Activated CD4-positive, CD25-positive, alpha-beta regulatory T cell treated with anti-CD3 and anti-CD28 coated beads, Interleukin-2, amount 50 U/mL, for 24 hours (primary cell): ENCODE results near the gene TNNI2.

Source experiments
- ATAC-seq, 2 donors: fragments of 150-1000 bp; cut with Tn5 transposase; one replicate each; pipeline ENCODE4 v1.10.0; 2021; ENCODE audit warnings: mild to moderate bottlenecking in 1 of 2, moderate library complexity in 1 of 2

The TNNI2 gene

DNA sequence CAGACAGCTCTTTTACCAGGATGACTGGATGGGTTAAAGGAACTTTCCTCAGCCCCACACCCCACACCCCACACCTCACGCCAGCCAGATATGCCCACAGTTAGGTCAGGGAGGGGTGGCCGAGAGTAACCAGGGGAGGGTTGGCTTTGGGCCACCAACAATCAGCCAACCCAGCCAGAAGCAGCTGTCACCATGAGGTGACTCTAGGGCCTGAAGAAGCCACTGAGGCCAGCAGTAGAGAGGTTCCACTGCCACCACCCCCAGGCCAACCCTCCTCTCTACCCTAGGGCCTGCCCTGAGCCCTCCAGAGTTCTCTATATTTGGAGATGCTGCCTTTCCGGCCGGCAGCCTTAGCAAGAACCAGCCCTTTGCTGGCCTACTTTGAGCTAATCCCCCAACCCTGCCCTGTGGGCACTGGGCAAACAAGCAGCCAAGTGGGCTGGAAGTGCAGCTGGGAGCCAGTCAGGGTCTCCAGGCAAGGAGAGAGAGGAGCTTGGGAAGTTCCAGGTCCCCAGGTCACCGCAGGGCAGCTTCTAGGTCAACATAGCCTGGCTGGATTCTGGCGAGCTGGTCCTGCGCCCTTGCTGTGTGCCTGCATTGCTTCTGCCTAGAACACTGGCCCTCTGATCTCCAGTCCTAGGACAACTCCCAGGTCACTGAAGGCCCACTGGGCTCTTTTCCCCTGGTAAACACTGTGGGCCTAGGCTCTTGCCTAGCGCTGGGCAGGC is 16.0 kb upstream of the TNNI2 start:
- ATAC-seq = no peak

DNA sequence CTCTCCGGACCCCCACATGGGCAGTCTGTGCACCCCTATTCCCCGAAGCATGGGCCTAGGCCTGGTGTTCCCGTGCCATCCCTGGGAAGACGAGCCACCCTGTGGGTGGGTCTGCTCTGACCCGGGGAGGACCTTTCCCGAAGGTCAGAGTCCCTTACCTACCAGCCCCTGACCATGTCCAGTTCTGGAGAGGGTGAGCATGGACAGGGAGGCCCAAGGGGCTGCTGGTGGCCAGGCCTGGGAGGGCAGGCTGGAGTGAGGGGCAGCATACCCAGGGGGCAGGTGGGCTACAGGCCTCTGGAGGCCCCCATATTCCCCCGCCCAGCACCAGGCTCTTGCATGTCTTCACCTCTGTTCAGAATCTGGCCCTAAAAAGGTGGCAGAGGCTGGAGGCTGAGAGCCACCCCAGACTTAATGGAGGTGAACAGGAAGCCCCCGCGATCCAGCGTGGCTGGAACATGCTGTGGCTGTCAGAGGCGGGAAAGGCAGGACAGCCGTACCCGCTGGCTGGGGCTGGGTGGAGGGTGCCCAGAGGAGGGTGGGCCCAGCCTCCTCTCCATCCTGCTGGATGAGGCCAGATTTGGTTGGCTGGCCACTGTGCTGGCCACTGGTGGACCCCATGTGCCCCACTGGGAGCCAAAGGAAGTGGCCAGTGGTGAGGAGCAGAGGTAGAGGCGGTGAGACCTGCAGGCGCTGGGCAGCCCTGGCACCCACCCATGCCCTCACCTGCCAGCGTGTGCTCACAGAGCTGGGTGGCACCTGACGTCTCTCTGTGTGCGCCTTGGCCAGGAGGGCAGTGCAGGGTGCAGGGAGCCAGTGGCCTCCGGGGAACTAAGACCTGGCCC is 15.2 kb upstream of the TNNI2 start:
- no peak for ATAC-seq

DNA sequence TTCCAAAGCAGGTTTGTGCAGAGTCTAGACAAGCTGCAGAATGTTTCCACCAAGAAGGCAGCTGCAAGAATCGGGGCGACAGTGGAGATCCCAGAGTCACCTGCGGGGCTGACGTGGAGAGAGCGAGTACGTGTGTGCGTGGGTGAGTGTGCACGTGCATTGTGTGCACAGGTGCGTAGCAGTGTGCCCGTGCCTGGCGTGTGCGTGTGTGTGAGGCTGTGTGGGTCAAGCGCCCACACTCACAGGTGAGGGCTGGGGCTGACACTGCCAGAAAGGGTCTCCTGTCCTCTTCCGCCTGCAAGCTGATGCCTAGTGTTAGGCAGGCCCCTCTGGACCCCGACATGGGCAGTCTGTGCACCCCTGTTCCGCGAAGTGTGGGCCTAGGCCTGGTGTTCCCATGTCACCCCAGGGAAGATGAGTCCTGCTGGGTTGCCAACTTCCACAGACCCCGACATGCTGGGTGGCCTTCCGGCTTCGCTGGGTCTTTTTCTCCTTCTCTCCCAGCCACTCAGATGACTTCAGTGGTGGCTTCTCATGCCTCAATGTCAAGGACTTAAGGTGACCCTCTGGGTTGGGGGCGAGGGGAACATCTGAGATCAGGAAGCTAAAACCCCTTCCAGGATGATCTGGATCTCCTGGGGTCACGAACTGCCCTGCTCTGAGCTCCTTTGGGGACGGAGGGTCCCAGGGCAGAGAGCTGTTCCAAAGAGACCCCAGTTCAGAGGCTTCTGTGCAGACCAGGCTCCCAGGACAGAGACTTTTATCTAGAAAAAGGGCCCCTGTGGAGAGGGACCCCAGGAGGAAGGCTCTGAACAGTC is 14.4 kb upstream of the TNNI2 start:
- ATAC-seq = no peak

DNA sequence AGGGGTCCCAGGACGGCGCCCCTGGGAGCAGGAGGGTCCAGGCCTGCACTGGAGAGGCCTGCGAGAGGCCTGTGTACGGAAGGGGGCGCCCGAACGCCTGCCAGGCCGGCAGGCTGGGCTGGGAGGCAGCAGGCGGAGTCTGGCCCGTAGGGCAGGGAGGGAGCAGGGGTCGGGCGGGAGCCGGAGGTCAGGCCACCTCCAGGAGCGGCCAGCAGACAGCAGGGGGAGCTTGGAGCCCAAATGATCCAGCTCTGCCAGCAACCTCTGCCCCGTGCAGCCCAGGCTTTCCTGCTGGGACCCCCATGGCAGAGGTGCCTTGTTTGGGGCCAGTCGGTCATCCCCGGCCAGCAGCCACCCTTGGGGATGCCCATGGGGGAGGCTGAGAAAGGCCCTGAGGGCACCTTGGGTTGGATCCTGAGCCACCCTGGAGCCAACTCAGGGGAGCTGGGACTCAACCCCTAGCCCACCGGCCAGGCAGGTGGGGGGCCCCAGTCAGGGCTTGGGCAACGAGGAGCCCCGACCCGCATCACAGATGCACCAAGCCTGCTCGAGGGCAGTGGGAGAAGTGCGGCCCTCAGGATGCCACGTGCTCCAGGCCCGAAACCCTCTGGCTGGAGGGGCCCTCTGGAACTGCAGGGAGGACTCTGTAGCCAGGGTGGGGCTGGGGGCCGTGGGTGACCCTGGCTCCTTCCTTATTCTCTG is 13.6 kb upstream of the TNNI2 start:
- no peak for ATAC-seq

DNA sequence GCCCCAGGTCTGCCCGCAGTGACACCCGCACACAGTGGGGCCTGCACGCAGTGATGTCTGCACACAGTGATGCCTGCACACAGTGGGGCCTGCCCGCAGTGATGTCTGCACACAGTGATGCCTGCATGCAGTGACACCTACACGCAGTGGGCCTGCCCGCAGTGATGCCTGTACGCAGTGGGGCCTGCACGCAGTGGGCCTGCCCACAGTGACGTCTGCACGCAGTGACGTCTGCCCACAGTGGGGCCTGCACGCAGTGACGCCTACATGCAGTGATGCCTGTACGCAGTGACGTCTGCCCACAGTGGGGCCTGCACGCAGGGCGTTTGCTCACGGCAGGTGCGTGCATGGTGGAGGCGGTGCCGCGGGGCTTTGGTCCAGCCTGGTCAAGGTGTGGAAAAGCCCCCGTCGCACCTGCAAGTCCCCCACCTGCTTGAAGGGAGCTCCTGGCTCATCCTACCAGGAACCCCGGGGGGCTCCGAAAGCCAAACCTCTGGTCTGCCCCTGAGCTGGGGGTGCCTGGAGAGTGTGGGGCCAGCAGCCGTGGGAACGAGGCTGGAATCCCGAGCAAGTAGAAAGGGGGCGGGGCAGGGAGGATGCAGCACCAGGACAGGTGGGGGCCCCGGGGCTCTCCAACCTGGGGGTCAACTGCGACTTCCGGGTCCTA is 12.9 kb upstream of the TNNI2 start:
- no peak for ATAC-seq

DNA sequence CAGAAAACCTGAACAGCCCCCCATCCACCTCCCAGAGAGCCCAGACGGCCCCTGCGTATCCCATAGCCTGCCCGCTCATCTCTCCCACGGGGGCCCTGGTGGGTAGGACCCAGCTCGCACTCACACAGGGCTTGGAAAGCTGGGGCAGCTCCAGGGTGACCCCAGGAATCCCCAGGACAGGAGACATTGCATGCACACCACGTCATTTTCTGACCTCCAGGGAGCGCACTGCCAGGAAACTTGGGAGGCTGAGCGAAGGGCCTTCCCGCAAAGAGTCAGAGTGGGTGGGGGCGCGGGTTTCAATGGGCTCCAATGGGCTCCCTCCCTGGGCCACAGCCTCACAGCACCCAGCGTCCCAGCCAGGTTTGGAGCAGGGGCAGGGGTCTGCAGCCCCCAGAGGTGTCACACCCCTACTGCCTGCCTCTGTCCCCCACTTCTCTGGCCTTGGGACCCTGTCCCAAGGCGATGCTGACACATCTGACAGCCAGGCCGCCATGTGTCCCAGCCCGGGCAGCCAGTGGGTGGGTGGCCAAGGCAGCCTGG is 12.2 kb upstream of the TNNI2 start:
- no peak for ATAC-seq

DNA sequence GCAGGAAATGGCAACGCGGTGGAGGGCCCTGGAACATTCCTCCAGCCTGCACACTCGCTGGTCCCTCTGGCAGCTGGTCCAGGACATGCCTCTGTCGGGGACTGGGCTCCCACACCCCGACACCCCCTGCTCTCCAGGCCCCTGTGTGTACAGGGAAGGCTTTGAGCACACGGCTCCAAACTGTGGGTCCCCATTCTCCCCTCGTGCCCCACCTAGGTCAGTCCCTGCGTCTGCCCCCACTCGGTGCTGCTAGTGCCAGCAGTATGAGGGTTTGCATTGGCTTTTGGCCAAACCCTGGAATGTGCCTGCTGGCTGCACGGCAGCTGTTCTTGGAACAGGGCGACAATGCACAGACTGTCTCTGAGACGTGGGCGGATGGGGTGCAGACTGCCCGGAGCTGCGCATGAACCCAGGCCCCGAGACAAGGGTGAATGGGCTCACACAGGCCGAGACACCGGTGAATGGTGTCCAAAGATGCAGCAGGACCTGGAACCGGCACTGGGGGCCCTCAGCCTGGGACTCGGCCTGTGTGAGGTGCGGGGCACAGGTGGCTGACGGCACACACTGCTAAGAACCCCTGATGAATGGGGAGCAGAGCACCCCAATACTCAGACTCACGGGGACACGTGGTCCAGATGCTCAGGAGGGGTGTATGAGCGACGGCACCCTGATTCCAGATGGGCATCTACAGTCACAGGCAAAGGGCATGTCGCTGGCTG is 11.5 kb upstream of the TNNI2 start:
- no peak for ATAC-seq

DNA sequence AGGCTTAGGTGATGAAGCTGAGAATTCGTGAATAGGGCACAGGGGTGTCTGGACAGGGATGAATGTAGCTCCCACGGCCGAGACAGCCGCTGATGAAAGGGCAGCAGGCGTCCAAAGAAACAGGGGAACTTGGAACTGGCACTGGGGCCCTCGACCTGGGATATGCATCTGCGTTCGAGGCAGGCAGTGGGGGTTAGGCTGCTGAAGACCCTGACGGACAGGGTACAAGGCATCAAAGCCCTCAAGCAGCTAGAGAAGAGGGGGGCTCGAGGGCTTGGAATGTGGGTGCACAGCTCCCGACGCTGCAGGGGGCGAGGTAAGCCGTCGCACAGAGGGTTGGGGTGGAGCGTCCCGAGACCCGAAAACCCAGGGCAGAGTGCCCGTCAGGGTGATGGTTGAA is 10.8 kb upstream of the TNNI2 start:
- ATAC-seq = no peak

DNA sequence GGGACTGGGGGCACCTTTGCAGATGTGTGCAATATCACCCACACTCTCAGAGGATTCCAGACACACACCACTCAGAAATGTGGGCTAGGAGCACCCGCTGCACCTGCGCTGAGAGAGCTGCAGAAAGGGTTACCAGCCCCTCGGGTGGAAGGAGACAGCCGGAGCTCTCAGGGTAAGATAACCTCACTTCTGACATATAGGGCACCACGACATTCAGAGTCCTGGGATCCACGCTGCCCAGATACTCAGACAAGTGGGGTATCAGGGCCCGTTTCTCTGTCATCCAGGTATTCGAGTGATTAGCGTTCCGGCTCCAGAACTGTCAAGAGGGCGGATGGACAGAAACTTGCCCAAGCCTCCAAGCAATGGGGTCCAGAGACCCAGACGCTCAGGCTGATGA is 10.2 kb upstream of the TNNI2 start:
- no peak for ATAC-seq

DNA sequence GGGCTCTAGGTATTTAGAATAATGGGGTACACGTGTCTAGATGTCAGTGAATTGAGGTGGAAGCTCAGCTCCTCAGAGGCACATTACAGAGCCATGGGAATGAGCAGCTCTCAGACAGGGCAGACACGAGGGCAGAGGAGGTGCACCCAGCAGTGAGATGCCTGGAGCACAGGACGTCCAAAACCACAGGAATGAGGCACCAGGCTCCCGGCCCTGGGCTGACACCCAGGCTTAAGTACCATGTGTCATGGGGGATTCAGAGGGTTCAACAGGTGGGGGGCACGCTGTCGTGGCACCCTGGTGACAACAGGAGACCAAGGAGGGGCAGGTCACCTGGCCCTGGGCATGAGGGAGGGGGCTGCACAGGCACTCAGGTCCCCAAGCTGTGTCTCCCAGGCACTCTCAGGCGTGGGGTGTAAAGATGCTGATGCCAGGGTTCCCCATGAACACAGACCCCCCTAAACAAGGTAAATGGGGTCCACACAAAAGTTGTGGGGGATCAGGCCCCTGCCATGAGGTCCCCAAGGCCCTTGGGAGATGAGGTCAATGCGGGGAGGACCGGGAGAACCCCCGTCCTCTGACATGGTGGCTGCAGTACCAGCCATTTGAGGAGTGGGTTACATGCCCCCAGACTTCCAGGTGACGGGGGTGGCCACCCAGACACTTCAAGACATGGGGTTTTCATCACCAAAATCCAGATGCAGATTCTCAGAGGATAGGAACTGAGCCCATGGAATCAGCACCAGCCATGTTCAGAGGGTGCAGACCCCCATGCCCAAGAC is 9.6 kb upstream of the TNNI2 start:
- no peak for ATAC-seq

DNA sequence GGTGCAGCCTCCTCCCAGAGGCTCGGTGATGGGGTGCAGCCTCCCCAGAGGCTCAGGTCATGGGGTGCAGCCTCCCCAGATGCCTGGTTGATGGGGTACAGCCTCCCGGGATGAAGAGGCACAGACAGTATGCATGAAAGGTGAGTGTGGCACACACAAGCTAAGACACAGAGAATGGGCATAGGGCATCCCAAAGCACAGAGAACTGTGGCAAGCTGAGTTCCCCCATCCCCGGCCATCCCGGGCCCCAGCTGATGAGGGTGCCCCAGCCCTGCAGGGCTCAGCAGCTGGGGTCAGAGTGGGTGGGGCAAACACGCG is 8.8 kb upstream of the TNNI2 start:
- no peak for ATAC-seq

DNA sequence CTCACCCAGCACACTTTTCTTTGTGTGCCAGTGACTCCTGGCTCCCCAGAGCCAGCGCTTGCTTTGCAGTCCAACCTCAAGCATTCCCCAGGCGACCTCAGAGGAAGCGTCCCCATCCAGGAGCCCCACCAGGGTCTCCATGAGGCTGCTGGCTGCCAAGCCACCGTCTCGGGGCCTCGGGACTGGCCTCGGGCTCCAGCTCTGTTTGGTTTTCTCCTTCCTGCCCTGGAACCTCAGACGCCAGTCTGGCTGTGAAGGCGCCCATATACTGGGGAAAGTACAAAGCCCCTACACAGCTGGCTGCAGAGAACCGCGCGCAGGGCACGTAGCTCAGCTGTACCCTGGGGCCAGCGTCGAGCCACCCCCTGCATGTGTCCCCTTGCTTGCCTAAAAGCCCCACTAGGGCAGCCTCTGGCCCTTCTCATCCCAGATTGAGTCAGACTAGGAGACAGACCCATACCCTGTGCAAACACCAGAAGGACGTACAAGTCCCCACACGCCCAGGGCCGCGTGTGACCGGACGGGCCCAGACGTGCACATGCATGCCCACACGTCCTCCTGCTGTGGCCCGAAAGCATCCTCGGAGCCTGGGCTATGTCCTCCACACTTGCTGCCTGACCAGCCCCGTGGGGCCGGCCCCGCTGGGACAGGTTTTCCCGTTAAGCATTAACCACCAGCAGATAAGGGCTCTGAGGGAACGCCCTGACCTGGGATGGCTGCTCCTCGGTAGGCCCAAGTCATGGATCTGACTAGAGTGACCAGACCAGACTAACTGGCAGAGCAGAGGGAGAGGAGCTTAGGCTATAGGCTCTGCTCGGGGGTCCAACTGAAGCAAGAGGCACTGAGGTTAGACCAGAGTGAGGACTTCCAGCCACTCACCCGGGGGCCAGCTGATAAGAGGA is 8.2 kb upstream of the TNNI2 start:
- ATAC-seq = no peak

DNA sequence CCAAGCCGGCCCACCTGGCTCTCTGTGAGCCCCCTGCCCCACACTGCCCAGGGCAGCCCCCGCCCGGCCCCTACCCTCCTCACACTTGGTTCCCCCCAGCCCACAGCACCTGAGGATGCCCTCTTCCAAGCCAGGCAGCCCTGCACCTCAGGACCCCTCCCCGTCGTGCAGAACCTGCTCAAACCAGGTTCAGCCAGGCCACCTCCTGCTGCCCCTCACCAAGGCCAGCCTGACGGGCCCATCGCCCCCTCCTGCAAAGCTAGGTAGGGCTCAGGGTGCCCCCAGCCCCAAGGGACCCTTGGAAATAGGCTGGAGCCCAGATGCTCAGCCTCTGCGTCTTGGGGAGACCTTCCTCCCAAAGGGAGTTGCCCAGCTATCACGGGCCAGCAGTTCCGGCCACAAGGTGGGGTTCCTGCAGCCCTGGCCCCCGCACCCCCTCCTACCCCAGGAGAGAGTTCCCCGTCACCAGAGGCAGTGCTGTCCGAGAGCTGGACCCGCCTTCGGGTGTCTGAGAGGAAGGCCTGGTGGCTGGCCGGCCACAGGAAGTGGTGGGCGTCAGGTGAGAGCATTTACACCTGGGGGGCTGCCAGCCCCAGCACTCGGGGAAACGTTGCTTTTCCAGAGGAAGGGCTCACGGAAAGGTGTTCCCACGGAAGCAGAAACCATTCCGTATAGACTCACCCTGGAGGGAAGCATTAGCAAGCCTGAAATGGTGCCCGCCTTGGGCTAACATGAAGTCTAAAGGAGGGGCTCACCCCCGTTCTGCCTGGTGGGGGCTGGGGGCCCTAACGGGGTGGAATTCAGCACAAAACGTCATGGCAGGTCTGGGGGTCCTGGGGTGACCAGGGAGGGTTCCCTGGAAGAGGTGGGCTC is 7.2 kb upstream of the TNNI2 start:
- no peak for ATAC-seq

DNA sequence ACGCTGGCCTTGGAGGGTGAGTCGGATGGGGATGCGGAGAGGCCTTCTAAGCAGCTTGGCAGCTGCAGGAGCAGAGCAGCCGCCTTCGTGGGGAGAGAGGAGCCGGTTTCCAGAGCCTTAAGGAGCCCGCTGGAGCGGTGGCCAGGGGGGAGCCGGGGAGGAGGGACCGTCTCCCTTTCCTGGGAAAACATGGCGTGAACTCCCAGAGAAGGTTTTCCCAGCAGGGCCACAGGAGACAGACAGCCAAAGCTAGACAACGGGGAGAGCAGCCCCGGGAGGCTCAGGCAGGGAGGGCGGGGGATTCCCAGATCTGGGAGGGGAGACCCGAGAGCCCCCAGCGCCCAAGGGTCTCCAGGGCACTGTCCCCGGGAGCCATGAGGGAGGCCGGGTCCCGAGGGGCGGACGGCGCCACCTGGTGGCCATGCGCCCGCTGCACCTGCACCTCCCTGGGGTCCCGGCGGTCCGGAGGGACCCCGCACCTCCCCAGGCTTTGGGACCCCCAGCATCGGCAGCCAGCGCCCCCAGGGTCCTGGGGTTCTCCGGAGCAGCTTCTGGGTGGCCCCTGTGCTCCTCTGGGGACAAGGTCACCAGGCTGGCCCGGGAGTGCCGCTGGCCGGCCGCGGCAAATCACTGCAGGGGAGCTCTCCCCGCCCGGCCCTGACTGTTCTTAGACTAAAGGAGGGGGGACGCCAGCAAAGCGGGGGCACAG is 6.4 kb upstream of the TNNI2 start:
- ATAC-seq = peak; percentile 59 to 68

DNA sequence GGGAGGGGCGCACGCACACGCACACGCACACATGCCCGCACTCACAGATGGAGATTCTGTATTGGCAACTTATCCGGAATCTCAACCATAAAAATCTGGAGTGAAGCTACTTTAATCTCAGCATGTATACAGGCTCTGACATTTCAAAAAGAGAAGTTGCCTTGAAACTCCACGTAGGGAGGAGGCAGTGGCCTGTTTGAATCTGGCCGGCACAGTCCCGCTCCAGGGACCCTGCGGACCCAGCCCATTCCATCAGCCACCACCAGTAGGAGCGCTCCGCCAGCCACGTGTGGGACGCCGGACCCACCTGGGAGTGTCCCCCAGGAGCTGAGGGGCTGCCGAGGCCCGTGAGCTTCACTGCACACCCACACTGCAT is 5.9 kb upstream of the TNNI2 start:
- no peak for ATAC-seq

DNA sequence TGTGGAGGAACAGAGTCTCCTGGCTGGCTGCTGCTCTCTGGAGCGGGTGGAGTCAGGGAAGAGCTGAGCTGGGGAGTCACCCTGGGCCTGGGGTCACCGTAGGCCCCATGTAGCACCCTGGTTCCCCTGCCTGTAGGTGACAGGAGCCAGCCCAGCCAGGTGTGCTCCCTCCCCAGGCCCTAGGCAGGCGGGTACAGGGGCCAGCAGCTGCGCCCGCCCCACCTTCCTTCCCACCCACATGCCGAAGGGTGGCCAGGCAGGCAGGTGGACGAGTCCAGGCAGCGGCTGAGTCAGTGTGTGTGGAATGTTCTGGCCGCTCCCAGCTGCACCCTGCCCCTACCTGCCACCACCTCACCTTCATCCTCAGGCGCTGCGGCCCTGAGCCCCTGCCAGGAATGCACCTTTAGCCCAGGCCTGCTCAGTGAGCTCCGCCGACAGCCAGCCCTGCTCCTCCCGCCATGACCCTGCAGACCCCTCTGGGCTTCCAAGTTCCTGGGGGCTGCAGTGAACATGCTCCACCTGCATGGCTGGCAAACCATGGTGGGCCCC is 4.6 kb upstream of the TNNI2 start:
- no peak for ATAC-seq
